Ovary (tissue), 3 donors: ENCODE data around the gene MAP2K5.

ENCODE experiments used
- CTCF ChIP-seq, 3 donors: fragments of 450-650 bp in 2 of 3; fragments of 200-600 bp in 1 of 3; IDR thresholded peaks; one replicate each; pipeline versions ENCODE4 v1.5.1 to v1.8.0; 2016 to 2022; ENCODE audit warnings: antibody characterized with exemption in 3 of 3, mild to moderate bottlenecking in 1 of 3
- EP300 ChIP-seq: sonication (generic); formaldehyde crosslinking; IDR thresholded peaks from one replicate; pipeline ENCODE4 v1.6.1; 2017; ENCODE audit warnings: antibody characterized with exemption
- donor health status: DM: no; HTN: no; CAD: no.

GRCh38 chr15:67834581-67835296 is 292.2 kb downstream of the MAP2K5 start:
- TF ChIP-seq CTCF (IDR thresholded peaks at IDR 0.05): no peak
- TF ChIP-seq EP300: no peak
